ENCODE measurements around the gene C20orf96.
"Not testable (repeated sequence)": the region's sequence is repeated elsewhere in the genome, so short reads cannot be mapped to it uniquely, and the experiment has no call there.

Gene C20orf96

DNA sequence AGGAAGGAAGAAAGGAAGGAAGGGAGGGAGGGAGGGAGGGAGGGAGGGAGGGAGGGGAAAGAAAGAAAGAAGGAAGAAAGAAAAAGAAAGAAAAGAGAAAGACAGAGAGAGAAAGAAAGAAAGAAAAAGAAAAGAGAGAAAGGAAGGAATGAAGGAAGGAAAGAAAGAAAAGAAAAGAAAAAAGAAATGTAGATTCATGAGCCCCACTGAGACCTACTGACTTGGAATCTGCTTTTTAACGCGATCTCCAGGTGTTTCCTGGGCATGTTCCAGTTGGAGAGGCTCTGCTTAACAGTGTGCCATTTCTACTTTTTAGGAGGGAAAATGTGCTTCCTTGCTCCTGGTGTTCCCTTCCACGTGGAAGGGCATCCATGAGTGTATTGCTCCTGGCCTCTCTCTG is 16.7 kb downstream of the C20orf96 start:
- no peaks in the 10 kb centered on the region for H3K9me3 Mint-ChIP-seq
- no peak overlapping the region for H3K27ac Mint-ChIP-seq
- H3K36me3 Mint-ChIP-seq: no peaks in the 10 kb centered on the region
- H3K27me3 Mint-ChIP-seq: no peaks in the 10 kb centered on the region
- no peaks in the 10 kb centered on the region for H3K4me1 Mint-ChIP-seq
- H3K4me3 Mint-ChIP-seq: no peak overlapping the region

DNA sequence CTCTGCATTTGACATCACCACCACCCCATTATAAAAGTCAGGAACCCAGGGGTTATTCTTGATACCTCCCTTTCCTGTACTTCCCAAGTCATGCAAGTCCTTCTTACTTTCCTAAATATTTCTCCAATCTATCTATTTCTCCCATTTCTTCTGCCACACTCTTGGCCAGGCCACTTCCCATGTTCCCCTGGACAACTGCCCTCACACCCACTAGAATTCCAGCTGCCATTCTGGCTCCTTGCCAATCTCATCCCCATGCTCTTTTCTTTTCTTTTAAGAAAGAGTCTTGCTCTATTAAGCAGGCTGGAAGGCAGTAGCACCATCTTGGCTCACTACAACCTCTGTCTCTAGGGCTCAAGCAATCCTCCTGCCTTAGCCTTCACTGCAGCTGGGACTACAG is 17.8 kb downstream of the C20orf96 start:
- Mint-ChIP-seq H3K36me3 (no peaks in the 10 kb centered on the region), H3K27me3 (no peaks in the 10 kb centered on the region), H3K4me1 (no peaks in the 10 kb centered on the region), H3K27ac (no peak overlapping the region), H3K9me3 (no peaks in the 10 kb centered on the region), H3K4me3 (no peak overlapping the region)

DNA sequence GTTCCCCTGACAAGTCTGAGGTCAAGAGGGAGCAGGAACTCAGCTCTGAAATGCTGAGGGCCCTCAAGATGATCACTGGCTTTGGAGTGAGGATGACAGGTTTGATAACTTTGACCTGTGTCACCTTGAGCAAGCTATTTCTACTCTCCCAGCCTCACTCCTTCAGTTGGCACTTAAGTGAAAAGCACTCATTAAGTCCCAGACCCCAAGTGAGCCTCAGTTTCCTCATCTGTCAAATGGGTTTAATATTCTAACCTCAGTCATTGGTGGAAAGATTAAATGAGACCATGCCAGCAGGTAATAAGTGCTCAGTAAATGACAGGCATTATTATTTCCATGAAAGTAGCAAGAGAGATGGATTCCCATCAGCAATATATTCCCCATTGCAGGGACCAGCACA is 19.0 kb downstream of the C20orf96 start:
- no peaks in the 10 kb centered on the region for H3K27me3 Mint-ChIP-seq
- H3K9me3 Mint-ChIP-seq: no peaks in the 10 kb centered on the region
- H3K4me1 Mint-ChIP-seq: peaks cover 7% of the 10 kb centered on the region
- no peak overlapping the region for H3K27ac Mint-ChIP-seq
- no peaks in the 10 kb centered on the region for H3K36me3 Mint-ChIP-seq
- no peak overlapping the region for H3K4me3 Mint-ChIP-seq

DNA sequence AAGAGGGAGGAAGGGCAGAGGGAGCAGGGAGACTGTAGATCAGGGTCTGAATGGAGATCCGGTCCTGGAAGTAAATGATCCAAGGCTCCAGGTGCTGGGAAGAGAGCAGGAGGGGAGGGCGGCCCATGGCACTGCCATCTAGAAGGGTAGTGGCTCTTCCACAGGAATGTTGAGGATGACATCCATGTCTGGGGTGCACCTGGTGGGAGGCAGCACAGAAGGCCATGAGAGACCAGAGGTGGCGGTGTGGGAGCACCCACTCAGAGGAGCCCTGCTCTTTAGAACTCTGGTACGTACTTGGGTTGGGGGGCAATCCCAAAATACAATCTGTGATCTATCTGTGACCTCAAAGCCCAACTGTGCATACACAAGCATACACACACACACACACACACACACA is 19.5 kb downstream of the C20orf96 start:
- Mint-ChIP-seq H3K9me3 (no peaks in the 10 kb centered on the region), H3K27me3 (no peaks in the 10 kb centered on the region), H3K4me3 (no peak overlapping the region), H3K36me3 (no peaks in the 10 kb centered on the region), H3K4me1 (peaks cover 10% of the 10 kb centered on the region), H3K27ac (no peak overlapping the region)

DNA sequence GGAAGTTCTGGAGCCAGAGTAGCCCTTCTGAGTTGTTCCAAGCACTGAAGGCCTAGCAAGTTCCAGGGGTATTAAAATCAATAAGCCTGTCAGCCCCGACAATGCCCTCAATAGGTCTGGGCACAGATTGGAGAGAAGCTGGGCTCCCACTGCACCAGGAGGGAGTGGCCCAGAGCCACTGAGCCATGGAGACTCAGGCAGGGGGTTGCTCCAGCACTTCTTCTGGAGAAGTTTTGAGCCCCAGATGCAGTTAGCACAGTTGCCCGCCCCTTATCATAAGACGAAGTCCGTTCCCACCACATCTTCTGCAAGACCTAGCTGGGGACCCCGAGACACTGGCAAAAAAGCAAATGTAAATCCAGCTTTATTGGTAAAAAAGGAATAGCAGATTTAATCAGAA is 20.0 kb downstream of the C20orf96 start:
- Mint-ChIP-seq H3K4me3 (no peak overlapping the region), H3K27me3 (no peaks in the 10 kb centered on the region), H3K4me1 (peaks cover 10% of the 10 kb centered on the region), H3K36me3 (no peaks in the 10 kb centered on the region), H3K27ac (no peak overlapping the region), H3K9me3 (no peaks in the 10 kb centered on the region)

DNA sequence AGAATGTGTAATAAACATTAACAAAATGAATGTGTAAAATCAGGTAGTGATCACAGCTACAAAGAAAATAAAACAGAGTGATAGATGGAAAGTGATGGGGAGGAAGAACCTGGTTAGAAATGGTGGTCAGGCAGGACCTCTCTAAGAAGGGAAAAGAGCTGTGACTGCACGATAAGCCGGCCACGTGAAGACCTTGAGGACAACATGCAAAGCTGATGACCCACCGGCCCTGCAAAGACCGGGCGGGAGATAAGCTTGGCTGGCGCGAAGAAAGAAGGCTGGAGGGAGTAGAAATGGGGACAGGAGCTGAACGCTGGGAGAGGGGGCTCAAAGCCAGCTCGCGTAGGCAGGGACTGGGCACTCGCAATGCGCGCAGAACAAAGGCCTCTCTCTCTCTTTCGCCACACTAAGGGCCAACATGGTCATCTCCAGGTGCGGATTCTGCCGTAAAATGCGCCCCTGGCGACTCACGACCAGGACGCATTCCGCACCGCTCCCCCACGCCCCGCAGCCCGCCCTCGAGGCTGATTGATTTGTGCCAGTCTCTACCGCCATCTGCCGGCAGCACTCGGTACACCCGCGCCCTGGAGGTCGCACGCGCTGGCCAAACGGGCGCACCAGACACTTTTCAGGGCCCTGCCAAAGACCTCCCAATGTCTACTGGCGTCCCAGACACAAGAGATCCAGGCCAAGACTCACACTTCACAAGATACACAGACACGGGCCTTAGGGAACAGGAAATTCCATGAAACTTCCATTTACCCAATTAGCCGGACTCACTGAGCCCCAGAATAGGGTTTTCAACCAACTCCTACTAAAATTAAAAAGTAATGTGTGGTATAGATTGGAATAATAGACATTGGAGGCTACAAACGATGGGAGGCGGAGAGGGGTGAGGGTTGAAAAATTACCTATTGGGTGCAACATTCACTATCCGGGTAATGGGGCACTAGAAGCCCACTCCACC is 23.7 kb downstream of the C20orf96 start:
- Mint-ChIP-seq H3K27me3 (no peaks in the 10 kb centered on the region), H3K27ac (peak overlapping the region; percentile 47), H3K4me3 (peak overlapping the region; percentile 88), H3K36me3 (no peaks in the 10 kb centered on the region), H3K9me3 (no peaks in the 10 kb centered on the region), H3K4me1 (peaks cover 10% of the 10 kb centered on the region)

DNA sequence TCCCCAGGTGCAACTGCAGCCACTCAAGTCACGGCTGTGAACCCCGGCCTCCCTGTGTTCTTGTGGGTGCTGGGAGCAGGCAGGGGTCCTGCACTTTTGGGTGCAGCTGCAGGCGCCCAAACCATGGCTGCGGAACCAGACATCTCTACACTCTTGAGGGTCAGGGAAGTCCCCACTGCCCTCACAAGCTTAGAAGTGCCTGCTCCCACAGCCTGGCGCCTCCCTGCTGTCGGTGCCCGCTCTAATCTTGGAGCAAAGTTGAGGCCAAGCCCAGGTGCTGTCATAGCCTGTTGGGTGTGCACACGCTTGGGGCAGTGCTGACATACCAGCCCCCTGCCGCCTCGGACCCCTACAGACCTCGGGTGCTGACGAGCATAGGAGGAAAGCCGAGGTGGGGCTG is 26.8 kb downstream of the C20orf96 start:
- Mint-ChIP-seq H3K27me3 (no peaks in the 10 kb centered on the region), H3K9me3 (no peaks in the 10 kb centered on the region), H3K4me1 (peaks cover 15% of the 10 kb centered on the region), H3K4me3 (no peak overlapping the region), H3K36me3 (no peaks in the 10 kb centered on the region), H3K27ac (no peak overlapping the region)

DNA sequence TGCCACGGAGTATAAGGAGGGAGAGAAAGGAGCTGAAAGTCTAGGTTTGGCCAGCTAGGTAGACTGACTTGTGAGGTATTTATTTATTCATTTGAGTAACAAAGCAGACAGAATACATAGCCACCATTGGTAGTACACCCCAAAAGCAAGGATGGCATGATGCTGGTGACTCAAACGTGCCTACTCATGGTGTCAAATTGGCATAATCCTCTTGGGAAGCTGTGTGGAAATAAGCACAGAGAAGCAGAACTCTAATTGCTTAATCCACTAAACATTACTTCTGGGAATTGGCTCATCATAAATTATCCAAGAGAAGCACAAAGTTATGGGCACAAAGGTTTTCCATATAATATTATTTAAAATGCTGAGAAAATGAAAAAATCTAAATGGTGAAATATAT is 30.6 kb downstream of the C20orf96 start:
- no peak overlapping the region for H3K4me3 Mint-ChIP-seq
- peaks cover 12% of the 10 kb centered on the region for H3K4me1 Mint-ChIP-seq
- H3K27ac Mint-ChIP-seq: no peak overlapping the region
- no peaks in the 10 kb centered on the region for H3K36me3 Mint-ChIP-seq
- no peaks in the 10 kb centered on the region for H3K9me3 Mint-ChIP-seq
- no peaks in the 10 kb centered on the region for H3K27me3 Mint-ChIP-seq

DNA sequence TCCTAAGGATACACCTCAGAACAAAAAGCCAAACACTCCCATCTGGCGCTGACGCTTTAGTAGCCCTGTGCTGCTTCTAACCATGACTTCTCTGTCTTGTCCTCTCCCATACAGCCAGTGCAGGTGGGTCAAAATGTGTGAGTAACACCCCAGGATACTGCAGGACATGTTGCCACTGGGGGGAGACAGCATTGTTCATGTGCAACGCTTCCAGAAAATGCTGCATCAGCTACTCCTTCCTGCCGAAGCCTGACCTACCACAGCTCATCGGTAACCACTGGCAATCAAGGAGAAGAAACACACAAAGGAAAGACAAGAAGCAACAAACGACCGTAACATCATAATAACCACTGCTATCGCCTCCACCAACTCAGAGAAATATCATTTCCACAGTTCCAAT is 31.6 kb downstream of the C20orf96 start:
- H3K4me1 Mint-ChIP-seq: peaks cover 12% of the 10 kb centered on the region
- H3K9me3 Mint-ChIP-seq: no peaks in the 10 kb centered on the region
- no peak overlapping the region for H3K27ac Mint-ChIP-seq
- no peak overlapping the region for H3K4me3 Mint-ChIP-seq
- H3K27me3 Mint-ChIP-seq: no peaks in the 10 kb centered on the region
- H3K36me3 Mint-ChIP-seq: no peaks in the 10 kb centered on the region

DNA sequence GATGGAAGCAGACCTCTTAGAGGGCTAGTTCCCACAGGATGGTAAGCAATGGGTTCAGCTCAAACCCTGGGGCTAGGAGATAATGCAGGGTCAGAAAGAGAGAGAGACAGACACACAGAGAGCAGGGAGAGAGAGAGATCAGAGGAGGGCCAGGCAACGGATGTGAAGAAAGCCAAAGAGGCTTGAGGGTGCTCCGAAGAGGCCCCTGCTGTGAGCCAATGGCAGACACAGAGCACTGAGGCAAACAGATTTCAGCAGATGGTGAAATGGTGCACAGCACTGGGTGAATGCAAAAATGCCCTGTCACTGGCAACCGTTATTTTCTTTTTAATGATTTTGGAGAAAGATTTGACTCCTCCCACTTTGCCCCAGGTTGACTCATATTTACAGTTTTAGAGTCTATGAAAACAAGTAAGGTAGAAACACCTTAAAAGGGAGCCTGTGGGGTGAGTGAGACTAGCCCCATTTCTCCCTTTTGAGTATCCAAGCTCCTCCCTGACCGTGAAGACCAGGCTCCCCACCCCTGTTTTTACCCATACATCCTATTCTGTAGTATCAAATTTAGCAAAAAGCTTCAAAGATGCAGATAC is 32.2 kb downstream of the C20orf96 start:
- Mint-ChIP-seq H3K27me3 (no peaks in the 10 kb centered on the region), H3K4me3 (no peak overlapping the region), H3K9me3 (no peaks in the 10 kb centered on the region), H3K4me1 (peaks cover 12% of the 10 kb centered on the region), H3K27ac (peak overlapping the region; percentile 24), H3K36me3 (no peaks in the 10 kb centered on the region)

DNA sequence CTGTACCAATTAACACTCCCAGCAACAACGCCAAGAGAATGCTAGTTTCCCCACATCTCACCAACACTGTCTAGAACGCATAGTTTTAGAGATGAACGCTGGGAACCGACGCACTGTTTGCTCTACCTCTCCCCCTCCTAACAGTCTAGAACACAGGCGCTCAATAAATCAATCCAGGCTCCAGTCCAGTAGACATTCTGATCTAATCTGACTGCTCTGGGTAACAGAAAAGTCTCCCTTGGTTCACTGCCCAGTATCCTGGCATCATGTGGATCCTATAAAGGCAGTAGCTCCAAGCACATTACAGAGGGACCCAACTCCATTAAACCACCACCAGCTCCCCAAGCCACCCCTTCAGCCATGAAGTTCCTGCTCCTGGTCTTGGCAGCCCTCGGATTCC is 33.1 kb downstream of the C20orf96 start, which contains the start of gene DEFB132:
TSS of gene DEFB132 (plus strand) at position 306 of the 400 bp plus-strand sequence. CDS start at position 361, 55 bp downstream.
- Mint-ChIP-seq H3K36me3 (no peaks in the 10 kb centered on the region), H3K4me3 (no peak within 1 kb of the TSS), H3K27me3 (no peaks in the 10 kb centered on the region), H3K27ac (peak within 1 kb of the TSS; percentile 24), H3K4me1 (peaks cover 12% of the 10 kb centered on the region), H3K9me3 (no peaks in the 10 kb centered on the region)

DNA sequence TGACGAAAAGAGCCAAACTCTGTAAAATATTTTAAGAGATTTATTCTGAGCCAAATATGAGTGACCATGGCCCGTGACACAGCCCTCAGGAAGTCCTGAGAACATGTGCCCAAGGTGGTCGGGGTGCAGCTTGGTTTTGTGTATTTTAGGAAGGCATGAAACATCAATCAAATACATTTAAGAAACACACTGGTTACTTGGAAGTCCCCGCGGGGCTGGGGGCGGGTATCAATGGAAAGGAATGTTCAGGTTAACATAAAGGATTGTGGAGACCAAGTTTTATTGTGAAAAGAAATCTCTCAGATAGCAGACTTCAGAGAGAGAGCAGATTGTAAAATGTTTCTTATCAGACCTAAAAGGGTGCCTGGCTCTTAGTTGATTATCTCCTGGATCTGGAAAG is 37.1 kb downstream of the C20orf96 start:
- not testable (repeated sequence) for H3K9me3 Mint-ChIP-seq, H3K36me3 Mint-ChIP-seq, H3K27ac Mint-ChIP-seq, H3K4me3 Mint-ChIP-seq, H3K27me3 Mint-ChIP-seq
- H3K4me1 Mint-ChIP-seq: peaks cover 16% of the 10 kb centered on the region

DNA sequence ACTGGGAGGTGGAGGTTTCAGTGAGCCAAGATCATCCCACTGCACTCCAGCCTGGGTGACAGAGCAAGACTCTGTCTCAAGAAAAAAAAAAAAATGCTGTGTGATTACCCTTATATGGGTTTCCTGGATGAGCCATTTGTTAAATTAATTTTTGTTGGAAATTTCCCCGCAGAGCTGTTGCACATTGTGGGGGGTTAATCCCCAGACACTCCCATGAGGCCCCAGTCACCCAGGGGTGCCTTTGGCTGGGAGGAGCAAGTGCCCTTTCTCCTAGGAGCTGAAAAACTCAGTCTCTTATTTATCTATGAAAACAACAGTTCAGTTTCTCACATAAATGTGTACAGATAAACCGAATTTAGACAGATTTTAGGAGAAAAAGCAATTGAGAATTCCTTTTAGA is 37.7 kb downstream of the C20orf96 start:
- Mint-ChIP-seq H3K9me3 (no peaks in the 10 kb centered on the region), H3K27me3 (no peaks in the 10 kb centered on the region), H3K36me3 (no peaks in the 10 kb centered on the region), H3K27ac (no peak overlapping the region), H3K4me3 (no peak overlapping the region), H3K4me1 (peaks cover 11% of the 10 kb centered on the region)

DNA sequence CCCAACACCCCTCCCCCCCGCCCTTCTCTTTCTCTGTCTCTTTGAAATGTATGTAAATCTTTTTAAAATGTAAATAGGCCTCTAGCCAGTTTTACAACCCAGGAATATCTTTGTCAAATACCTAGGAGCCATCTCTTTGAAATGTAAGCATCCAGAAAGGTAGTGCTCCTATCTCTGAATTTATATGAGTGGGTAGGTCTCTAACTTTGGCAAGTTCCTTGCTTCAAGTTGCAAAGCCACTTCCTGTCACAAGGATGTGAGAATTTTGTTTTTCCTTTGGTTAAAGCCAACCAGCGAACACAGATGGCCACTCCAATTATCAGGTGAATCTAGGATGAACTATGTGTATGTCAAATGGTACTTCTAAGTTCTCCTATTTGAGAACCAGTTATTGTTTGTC is 39.2 kb downstream of the C20orf96 start:
- Mint-ChIP-seq H3K9me3 (no peaks in the 10 kb centered on the region), H3K27ac (no peak overlapping the region), H3K4me1 (peaks cover 11% of the 10 kb centered on the region), H3K36me3 (no peaks in the 10 kb centered on the region), H3K27me3 (no peaks in the 10 kb centered on the region), H3K4me3 (peak overlapping the region; percentile 19)

DNA sequence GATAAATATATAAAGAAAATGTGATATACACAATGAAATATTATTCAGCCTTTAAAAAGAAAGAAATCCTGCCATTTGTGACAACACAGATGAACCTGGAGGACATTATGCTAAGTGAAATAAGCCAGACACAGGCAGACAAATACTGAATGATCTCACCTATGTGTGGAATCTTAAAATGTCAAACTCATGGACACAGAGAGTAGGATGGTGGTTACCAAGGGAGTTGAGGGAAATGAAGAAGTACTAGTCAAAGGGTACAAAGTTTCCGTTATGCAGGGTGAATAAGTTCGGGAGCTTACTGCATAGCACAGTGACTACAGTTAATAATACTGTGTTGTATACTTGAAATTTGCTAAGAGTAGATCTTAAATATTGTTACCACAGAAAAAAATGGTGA is 47.6 kb downstream of the C20orf96 start:
- Mint-ChIP-seq H3K36me3 (no peaks in the 10 kb centered on the region), H3K4me1 (peaks cover 11% of the 10 kb centered on the region), H3K27me3 (no peaks in the 10 kb centered on the region), H3K27ac (no peak overlapping the region), H3K4me3 (no peak overlapping the region), H3K9me3 (no peaks in the 10 kb centered on the region)

DNA sequence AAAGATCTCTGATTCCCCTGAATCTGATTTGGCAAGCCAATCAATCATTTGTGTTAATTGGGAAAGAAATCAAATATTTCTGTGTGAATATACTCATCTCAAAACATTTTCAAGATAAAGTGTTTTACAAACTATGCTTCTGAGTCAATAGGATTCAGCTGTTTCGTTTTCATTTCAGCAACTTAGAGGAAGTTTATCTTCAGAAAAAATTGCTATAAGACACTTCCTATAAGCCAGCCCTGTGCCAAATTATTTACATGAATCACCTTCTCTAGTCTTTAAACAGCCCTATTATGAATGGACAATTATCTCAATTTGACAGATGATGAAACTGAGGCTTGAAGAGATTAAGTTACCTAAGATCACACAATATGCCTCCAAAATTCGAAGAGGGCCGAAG is 52.6 kb downstream of the C20orf96 start:
- Mint-ChIP-seq H3K4me1 (peaks cover 25% of the 10 kb centered on the region), H3K36me3 (no peaks in the 10 kb centered on the region), H3K27me3 (no peaks in the 10 kb centered on the region), H3K27ac (peak overlapping the region; percentile 30), H3K9me3 (no peaks in the 10 kb centered on the region), H3K4me3 (peak overlapping the region; percentile 80)
